GM19467 (cell line): ENCODE data around the gene CKAP5.
A peak's percentile ranks its signal among the peaks of the same experiment; 100 is the strongest.

Experiments
- ATAC-seq: cut with Tn5 transposase; IDR thresholded peaks from one replicate; pipeline ENCODE4 v1.9.1; 2021; ENCODE audit warnings: mild to moderate bottlenecking, moderate library complexity; ENCODE audit not compliant: unreplicated experiment

Gene CKAP5

DNA sequence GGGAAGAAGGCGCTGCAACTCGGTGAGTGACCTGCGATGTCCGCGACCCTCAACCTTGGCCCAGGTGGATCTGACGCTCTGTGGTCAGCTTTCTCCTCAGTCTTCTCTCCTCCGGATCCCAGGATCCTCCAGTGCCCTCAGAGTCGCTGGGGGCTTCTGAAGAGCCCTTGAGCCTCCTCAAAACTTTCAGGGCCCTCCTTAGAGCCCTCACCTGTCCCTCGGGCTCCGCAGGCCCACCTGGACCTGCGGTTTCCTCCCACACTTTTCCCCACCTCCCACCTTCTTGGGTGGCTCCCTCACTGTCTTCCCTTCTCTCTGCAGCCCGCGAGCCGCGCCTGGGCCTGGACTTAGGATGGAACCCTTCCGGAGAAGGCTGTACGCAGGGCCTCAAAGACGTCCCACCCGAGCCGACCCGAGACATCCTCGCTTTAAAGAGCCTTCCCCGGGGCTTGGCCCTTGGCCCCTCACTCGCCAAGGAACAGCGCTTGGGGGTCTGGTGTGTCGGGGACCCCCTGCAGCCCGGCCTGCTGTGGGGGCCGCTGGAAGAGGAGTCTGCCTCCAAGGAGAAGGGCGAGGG is 144.9 kb downstream of the CKAP5 start:
- no peak for ATAC-seq

DNA sequence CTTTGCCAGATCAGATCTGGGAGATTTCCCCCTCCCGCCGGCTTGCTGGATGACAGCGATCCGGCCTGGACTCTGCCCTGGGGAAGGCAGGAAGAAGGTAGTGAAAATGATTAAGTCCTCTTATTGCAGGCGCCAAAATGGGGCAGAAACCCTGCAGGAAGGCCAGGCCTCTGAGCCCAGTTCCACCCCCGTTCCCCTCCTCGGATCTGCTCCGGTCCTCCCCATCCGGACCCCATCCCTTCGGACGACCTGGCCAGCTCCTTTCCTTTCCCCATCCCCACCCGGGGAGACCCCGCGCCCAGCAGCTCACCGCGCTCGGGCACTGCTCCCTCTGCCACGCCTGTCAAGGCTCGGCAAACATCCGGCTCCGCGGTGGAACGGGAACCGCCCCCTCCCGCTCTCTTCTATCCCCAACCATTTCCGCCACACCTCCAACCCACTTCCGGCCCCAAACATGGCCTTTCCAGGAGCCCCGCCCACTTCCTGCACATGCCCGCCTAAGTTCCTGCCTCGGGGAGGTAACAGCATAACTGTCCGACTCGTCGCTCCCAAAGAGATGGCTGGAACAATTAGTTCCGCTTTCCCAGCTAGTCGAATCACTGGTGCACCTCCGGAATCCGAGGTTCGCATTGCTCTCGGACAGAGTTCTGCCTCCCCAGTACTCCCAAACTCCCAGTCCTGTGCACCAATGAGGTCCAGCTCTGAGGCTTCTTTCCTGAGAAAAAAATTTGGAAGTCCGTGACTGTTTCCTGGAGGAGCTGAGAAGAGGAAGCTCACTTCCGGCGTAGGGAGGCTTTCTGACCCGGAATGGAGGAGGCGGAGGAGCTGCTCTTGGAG is 145.6 kb downstream of the CKAP5 start, which contains the start of the genes ARHGAP1 and ZNF408:
Gene ARHGAP1 (minus strand): TSS at position 379 of the 837 bp plus-strand sequence. CDS start 4,512 bp downstream, outside the sequence.
Gene ZNF408 (plus strand): TSS at position 791 of the 837 bp plus-strand sequence. CDS start 17 bp downstream, at position 808.
- ATAC-seq: peak; percentile 86

DNA sequence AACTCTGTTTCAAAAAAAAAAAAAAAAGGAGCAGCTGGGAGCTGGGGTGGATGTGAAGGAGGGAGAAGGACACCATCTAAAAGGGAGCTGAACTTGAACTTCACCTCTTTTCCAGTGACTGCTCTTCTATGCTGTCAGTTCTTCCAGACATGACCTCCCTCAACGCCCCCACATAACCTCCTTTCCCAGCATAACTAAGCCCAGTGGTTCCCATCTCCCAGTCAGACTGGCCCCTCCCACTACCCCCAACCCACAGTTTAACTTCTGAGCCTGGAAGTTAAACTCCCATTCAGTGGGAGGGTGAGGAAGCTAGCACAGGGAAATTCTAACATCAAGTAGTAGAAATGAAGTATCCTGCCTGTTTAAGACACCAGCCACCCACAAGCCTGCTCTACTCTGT is 147.5 kb downstream of the CKAP5 start:
- ATAC-seq: no peak

DNA sequence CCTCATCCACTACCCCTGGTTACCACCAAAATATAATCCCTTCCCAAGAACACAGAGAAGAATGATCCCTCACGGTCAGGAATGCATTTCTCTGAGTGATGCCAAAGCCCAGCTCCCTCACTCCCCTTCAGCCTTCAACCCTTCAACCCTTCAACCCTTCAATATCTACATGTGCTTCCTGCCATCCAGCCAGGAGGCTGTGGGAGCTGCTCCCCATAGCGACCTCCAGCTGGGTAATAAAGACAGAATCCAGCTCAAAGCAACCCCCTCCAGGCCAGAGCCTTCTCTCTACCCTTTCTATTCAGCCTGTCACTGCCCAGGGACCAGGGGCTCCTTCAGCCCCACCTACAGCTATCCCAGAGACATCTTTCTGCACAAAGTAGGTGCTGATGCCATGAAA is 148.4 kb downstream of the CKAP5 start:
- no peak for ATAC-seq

DNA sequence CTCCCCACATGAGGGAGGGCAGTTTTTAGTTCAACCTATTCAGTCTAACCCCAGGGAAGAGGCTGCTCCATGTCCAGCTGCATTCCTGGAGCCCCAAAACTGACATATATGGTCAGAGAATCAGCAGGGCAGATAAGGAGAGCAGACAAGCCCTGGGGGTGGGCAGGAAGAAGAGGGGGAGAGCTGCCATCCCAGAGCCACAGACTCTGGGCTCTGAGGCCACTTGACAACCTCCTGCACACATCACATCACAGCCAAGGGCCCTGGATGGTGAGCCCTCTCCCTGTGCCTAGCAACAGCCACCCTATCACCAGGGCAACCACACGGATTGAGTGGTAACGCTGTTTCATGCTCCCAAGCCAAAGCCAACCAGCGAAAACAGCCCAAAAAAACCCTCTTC is 148.8 kb downstream of the CKAP5 start:
- no peak for ATAC-seq

DNA sequence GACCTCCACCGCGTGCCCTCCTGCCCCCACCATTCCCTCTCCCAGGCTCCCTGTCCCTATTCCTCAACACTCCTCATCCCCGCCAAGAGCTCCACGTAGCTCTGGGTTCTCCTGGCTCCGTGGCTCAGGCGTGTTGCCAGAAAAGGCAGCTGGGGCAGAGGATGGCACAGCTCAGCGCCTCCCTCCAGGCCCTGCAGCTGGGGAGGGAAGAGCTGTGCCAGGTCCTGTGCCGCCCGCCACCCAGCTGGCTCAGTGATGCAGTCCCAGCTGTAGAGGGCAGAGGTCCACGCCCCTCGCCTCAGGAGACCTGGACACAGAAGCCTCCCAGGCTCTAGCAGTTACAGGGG is 149.9 kb downstream of the CKAP5 start:
- no peak for ATAC-seq

DNA sequence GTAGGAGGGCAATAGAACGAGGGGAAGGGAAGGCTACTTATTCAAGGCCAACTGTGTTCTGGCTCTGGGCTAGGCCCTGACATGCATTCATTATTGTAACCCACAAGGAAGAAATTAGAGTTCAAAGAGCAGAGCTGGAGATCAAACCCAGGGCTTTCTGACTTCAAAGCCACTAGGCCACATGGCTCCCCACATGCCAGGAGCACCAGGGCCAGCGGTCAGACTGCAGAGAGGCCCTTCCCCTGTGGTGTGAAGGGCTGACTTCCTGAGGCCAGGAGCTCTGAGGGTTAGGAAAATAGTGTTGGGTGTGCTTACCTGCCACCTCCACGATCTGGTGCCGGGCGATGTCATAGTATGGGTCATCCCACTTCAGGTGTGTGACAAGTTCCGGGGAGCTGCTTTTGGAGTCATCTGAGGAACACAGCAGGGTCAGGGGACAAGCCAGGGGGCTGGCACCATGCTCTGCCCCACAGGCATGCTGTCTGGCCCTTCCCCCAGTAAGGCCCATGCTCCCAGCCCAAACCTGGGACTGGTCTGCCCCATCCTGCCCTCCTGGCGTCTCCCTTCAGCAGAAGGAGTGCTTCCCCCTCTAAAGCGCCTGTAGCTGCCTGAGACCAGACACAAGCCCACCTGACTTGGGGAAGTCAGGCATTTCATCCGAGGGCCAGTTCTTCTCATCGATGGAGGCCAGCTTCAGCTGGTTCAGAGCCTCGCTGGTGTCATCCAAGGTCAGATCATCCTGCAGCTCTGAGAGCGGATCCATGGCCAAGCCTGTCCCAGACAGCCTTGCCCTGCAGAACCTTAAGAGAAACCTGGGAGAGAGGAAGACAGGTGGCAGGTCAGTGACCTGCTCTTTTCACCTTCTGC is 150.5 kb downstream of the CKAP5 start:
- no peak for ATAC-seq

DNA sequence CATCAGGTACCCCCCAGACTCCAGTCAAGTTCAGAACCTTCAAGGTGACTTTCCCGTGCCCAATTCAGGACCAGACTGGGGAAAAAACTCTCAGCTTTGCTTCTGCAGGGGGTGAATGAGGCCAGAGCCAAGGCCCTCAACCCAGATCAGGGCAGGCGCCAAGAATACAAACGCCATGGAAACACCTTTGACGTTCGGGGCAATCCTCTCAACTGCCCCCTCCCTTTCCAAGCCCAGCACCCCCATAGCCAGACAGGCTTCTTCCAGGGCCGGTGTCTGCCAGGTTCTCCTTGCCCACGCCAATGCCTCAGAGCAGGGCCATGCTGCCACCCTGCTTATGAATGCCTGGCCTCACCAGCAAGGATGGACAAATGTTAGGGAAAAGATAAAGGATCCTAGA is 151.5 kb downstream of the CKAP5 start:
- ATAC-seq: no peak

DNA sequence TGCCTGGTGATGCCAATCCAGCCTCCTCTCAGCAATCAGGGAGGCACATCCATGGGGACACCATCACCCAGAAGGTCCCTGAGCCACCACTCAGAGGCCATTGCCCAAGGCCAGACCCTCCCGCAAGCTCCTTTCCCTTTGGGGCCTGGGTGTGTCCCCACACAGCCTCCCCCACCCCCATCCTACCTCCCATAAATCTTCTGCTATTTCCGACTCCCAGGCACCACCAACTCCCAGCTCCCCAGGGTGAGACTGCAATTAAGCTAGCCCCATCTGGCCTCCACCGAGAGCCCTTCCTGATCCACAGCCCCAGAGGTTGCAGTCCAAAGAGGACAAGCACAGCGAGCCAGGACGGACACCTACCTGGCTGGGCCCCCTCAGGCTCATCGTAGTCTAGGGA is 152.0 kb downstream of the CKAP5 start:
- no peak for ATAC-seq

DNA sequence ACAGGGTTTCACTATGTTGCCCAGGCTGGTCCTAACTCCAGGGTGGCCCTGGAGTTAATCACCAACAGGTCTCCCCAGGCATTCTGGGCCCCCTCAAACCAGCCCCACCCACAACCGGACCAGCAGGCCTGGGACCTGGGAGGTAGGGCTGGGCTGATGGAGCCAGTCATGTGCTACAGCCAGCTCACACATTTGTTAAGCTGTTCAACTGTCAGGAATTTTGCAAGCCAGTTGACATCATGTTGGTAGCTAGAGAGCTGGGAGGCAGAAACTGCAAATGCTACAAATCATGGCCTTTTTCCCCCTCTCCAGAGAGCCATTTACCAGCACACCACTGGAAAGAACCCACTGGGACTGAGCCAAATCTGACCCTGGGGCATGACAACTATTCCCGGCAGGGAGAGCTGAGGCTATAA is 152.5 kb downstream of the CKAP5 start:
- no peak for ATAC-seq
